GM10847 (cell line): Measurements from ENCODE around the gene ACOXL.

Experiments
- POLR2A ChIP-seq: IDR thresholded peaks from 2 replicates; pipeline ENCODE4 v1.6.1; 2011; ENCODE audit not compliant: insufficient read length; ENCODE audit errors: extremely low read depth

ACOXL gene

DNA sequence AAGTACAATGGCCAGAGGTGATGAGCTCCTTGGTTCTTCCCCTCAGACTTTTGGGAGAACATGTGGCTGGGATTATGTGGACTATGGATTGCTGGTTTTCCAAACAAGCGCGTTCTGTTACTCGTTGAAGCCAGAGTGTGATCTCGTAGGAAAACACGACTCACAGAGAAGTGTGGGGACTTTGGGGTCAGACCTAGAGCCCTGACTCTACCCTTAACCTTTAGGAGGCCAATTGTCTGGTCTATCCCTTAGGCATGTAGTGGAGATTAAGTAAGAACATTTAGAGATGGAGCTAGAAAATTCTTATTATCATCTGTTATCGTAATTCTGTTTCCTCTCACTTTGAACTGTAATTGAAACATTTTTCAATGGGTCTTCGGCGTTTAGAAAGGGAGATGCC, 424.2 kb downstream of the ACOXL start:
- no peak for TF ChIP-seq POLR2A

DNA sequence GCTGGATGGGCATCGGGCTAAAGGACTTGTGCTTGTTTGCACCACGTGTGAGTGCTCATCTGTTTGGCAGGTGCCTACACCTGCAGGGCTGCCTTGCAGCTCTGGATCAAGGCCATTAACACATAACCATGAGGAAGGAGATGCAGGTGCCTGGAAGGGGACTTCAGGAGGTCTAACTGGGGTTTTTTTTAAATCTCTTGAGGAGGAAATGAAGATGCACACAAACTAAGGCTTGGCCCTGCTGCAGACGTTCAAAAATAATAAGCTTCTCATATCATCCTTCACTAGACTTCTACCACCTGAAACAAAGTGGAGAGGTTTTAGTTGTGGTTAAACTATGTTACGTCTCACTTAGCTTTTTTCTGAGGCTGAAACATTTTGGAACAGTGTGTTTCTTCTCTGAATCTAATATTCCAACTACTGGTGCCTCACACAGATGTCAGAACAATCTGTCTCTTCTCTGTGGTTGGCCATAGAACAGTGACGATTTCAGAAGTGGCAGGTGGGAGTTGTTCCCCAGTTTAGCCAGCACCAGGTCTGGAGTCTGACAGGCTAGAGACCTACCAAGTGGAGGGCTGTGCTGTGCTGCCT, 424.8 kb downstream of the ACOXL start:
- no peak for TF ChIP-seq POLR2A

DNA sequence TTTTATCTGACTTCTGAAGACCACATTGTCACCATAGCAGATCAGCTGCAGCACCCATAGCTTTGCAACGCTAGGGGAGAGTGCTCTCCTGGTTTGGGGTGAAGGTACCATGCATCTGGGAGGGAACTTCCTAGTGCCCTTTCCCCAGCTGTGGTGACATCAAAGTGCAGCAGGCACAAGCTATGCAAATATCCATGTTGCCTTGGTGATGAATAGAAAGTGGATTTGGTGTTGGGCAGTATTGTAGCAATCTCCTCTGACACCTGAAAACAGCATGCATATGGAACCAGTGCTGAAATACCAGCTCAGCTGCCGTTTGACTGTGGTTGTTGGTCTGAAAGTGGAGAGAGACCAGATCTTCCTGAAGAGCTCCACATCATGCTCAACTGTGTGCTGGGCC, 425.4 kb downstream of the ACOXL start:
- TF ChIP-seq POLR2A = no peak

GRCh38 chr2:111159641-111160040, 427.3 kb downstream of the ACOXL start:
- no peak for TF ChIP-seq POLR2A

DNA sequence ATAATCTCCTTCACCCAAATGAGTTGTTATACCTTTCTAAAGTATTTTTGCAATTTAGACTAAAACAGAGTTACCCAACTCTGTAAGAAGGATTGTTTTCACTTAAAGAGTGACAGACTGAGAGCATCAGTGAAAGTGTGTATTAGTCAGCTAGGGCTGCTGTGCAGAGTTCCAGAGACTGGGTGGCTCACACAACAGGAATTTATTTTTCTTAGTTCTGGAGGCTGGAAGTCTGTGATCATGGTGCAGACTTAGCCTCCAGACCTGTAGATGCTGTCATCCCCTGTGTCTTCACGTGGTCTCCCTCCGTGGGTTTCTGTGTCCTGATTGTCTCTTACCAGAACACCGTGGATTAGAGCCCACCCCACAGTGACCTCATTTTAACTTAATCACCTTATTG, 428.4 kb downstream of the ACOXL start:
- no peak for TF ChIP-seq POLR2A

DNA sequence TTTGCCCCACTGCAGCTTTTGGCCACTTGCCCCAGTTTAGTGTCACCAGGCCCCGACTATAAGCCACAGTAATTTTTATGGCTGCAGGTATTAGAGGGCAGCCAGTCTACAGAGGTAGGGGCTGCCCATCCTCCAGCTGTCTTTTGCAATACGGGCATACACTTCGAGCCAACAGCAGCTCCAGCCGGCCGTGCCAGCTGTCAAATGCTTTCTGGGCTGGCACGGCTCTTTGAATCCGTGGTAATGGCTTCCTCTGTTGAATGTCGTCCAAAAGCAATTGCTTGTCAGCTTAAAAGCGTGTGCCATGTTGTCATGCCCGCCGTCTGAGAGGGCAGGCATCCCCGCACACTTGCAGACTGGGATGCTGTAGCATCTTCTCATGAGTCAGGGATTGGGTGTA, 429.6 kb downstream of the ACOXL start:
- TF ChIP-seq POLR2A = no peak

GRCh38 chr2:111162718-111163331, 430.5 kb downstream of the ACOXL start:
- TF ChIP-seq POLR2A = no peak

DNA sequence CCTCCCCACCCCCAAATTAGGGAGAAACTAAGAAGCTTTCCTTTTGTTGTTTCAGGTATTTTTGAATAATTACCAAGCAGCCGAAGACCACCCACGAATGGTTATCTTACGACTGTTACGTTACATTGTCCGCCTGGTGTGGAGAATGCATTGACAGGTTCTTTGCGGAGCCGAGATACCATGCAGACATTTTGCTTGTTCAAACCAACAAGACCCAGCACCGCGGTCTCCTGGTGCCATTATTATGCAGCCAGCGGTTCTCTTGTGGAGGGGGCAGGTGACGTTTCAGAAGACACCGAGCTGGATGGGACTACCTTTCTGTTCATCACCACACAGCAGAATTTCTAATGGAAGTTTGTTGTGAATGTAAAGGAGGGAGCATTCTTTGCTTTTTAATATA, 431.7 kb downstream of the ACOXL start:
- TF ChIP-seq POLR2A = no peak

DNA sequence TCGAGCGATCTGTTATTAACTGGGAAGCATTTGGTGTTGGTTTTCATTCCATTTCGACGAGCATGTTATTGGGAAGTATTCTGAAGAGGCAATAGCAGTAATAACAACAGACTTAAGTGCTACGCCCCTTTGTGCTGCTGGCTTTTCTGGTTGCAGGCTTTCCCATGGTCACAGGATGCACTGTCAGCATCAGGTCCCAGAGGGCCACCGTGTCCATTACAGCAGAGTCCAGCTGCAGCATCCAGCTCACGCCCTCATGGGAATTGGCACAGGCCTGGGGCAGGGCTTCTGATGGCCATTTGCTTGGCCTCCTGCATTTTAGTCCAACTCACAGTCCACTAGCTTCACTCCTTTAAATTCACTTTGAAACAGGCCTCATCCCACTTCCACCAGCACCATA, 432.7 kb downstream of the ACOXL start:
- no peak for TF ChIP-seq POLR2A

GRCh38 chr2:111166115-111166514, 433.7 kb downstream of the ACOXL start:
- no peak for TF ChIP-seq POLR2A

GRCh38 chr2:111167076-111167862, 434.9 kb downstream of the ACOXL start:
- no peak for TF ChIP-seq POLR2A

DNA sequence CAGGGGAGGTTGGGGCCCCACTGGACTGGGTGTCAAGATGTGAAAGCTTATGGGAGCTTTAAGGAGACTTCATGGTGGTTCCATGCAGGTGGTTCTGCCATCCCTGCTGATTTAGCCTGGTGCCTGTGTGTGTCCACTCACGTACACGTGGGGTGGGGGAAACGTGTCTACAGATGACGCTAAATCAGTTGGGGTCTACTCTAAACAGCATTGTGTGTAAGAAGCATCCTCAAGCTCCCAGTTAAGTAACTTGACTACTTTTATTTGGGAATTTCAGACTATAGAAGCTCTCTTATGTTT, 435.4 kb downstream of the ACOXL start:
- TF ChIP-seq POLR2A = no peak
